Measurements from ENCODE around the gene FAM237A.

Gene FAM237A

GRCh38 chr2:206642075-206643025 is at the start of gene FAM237A:
Gene FAM237A (plus strand): TSS chr2:206642487. CDS start chr2:206644237, 1,750 bp downstream.
- no peak for DNase-seq (ENCODE audit: low read depth in 2 of 2, low spot score in 1 of 2)

GRCh38 chr2:206597717-206598218 is 44.5 kb upstream of the FAM237A start:
- DNase-seq (ENCODE audit: low read depth in 2 of 2, low spot score in 1 of 2): no peak

- no peak for DNase-seq (ENCODE audit: low read depth in 2 of 2, low spot score in 1 of 2)
Observed at GRCh38 chr2:206603243-206603642, 39.0 kb upstream of the FAM237A start.

GRCh38 chr2:206610451-206610850 is 31.8 kb upstream of the FAM237A start:
- DNase-seq (ENCODE audit: low read depth in 2 of 2, low spot score in 1 of 2): no peak

GRCh38 chr2:206611191-206611590 is 31.1 kb upstream of the FAM237A start:
- DNase-seq (ENCODE audit: low read depth in 2 of 2, low spot score in 1 of 2): no peak

- DNase-seq (ENCODE audit: low read depth in 2 of 2, low spot score in 1 of 2): no peak
Observed at GRCh38 chr2:206611736-206612135, 30.6 kb upstream of the FAM237A start.

GRCh38 chr2:206614811-206615210 is 27.5 kb upstream of the FAM237A start:
- no peak for DNase-seq (ENCODE audit: low read depth in 2 of 2, low spot score in 1 of 2)

- no peak for DNase-seq (ENCODE audit: low read depth in 2 of 2, low spot score in 1 of 2)
Observed at GRCh38 chr2:206615417-206616089, 26.7 kb upstream of the FAM237A start.

GRCh38 chr2:206616151-206616550 is 26.1 kb upstream of the FAM237A start:
- DNase-seq (ENCODE audit: low read depth in 2 of 2, low spot score in 1 of 2): no peak

- no peak for DNase-seq (ENCODE audit: low read depth in 2 of 2, low spot score in 1 of 2)
Observed at GRCh38 chr2:206619011-206619410, 23.3 kb upstream of the FAM237A start.

- DNase-seq (ENCODE audit: low read depth in 2 of 2, low spot score in 1 of 2): no peak
Observed at GRCh38 chr2:206626108-206626507, 16.2 kb upstream of the FAM237A start.

- no peak for DNase-seq (ENCODE audit: low read depth in 2 of 2, low spot score in 1 of 2)
Observed at GRCh38 chr2:206627632-206628031, 14.7 kb upstream of the FAM237A start.

- no peak for DNase-seq (ENCODE audit: low read depth in 2 of 2, low spot score in 1 of 2)
Observed at GRCh38 chr2:206631340-206631739, 10.9 kb upstream of the FAM237A start.

GRCh38 chr2:206635015-206635414 is 7.3 kb upstream of the FAM237A start:
- no peak for DNase-seq (ENCODE audit: low read depth in 2 of 2, low spot score in 1 of 2)

- no peak for DNase-seq (ENCODE audit: low read depth in 2 of 2, low spot score in 1 of 2)
Observed at GRCh38 chr2:206639636-206640035, 2.7 kb upstream of the FAM237A start.

- no peak for DNase-seq (ENCODE audit: low read depth in 2 of 2, low spot score in 1 of 2)
Observed at GRCh38 chr2:206641226-206641625, 1.1 kb upstream of the FAM237A start.

- no peak for DNase-seq (ENCODE audit: low read depth in 2 of 2, low spot score in 1 of 2)
Observed at GRCh38 chr2:206647985-206648384, 5.7 kb downstream of the FAM237A start.

- DNase-seq (ENCODE audit: low read depth in 2 of 2, low spot score in 1 of 2): no peak
Observed at GRCh38 chr2:206657087-206657486, 14.8 kb downstream of the FAM237A start.

GRCh38 chr2:206665251-206665650 is 23.0 kb downstream of the FAM237A start:
- DNase-seq (ENCODE audit: low read depth in 2 of 2, low spot score in 1 of 2): no peak

- DNase-seq (ENCODE audit: low read depth in 2 of 2, low spot score in 1 of 2): no peak
Observed at GRCh38 chr2:206670531-206671319, 28.4 kb downstream of the FAM237A start.

- no peak for DNase-seq (ENCODE audit: low read depth in 2 of 2, low spot score in 1 of 2)
Observed at GRCh38 chr2:206683546-206683945, 41.3 kb downstream of the FAM237A start.

Measured in stimulated activated CD8-positive, alpha-beta memory T cell treated with anti-CD3 and anti-CD28 coated beads, Interleukin-4, amount 100 ng/mL, for 1 hour (primary cell).